Activated CD8-positive, alpha-beta memory T cell treated with anti-CD3 and anti-CD28 coated beads, Interleukin-2, amount 10 ng/mL, durations not matched to agents 7 days and 5 days (primary cell): ENCODE data around the gene CD58. TPM values are rescaled to one million over a fixed set of nuclear protein-coding genes. Genes with fewer than 3 reads are reported as not detected.

Experiments used
- ATAC-seq: fragments of 150-1000 bp; cut with Tn5 transposase; one replicate; pipeline ENCODE4 v1.10.0; 2021; ENCODE audit warnings: moderate library complexity
- CTCF ChIA-PET: fragments of 350-600 bp; sonication (Branson Sonifier 250); formaldehyde crosslinking; loops from one replicate; lab custom pipeline; 2021; ENCODE audit warnings: antibody characterized with exemption; lab: Charles Lee
- DNase-seq: peaks from one replicate; pipeline ENCODE4 v3.0.0-alpha.2; 2020
- H3K27ac Mint-ChIP-seq: one replicate; pipeline ENCODE4 v1.8.0; 2021; ENCODE audit warnings: mild to moderate bottlenecking, mixed read lengths
- H3K27me3 Mint-ChIP-seq: one replicate; pipeline ENCODE4 v1.8.0; 2021; ENCODE audit warnings: mixed read lengths
- H3K36me3 Mint-ChIP-seq: one replicate; pipeline ENCODE4 v1.8.0; 2021; ENCODE audit warnings: mild to moderate bottlenecking, mixed read lengths
- H3K4me1 Mint-ChIP-seq: one replicate; pipeline ENCODE4 v1.8.0; 2021; ENCODE audit warnings: mixed read lengths
- H3K4me3 Mint-ChIP-seq: one replicate; pipeline ENCODE4 v1.8.0; 2021; ENCODE audit warnings: mild to moderate bottlenecking, moderate library complexity, mixed read lengths
- H3K9me3 Mint-ChIP-seq: one replicate; pipeline ENCODE4 v1.8.0; 2022; ENCODE audit warnings: low read depth, mixed read lengths
- total RNA-seq, 2 experiments: library from RNA; stranded (reverse); gene quantifications; one replicate each; pipeline ENCODE4 v1.2.3, GENCODE V29; 2021

CD58 gene
- total RNA-seq, 2 experiments from 2014 or later, result 54.0 to 56.9 TPM

GRCh38 chr1:116485071-116485735, 85.6 kb downstream of the CD58 start:
- peak; percentile 90 for DNase-seq
- H3K27me3 Mint-ChIP-seq, result no peaks in the 10 kb centered on the region
- no peak overlapping the region for H3K4me3 Mint-ChIP-seq
- H3K27ac Mint-ChIP-seq, result no peak overlapping the region
- CTCF ChIA-PET, result interaction anchor here (0.6 to 11.3 kb wide), 71 partner anchors 9 to 502 kb away, joined by 3 to 243 read pairs (median 4); no protein-coding TSS in a partner anchor
- peaks cover 9% of the 10 kb centered on the region for H3K4me1 Mint-ChIP-seq
- no peaks in the 10 kb centered on the region for H3K9me3 Mint-ChIP-seq
- no peaks in the 10 kb centered on the region for H3K36me3 Mint-ChIP-seq
- peak; percentile 93 for ATAC-seq

- Mint-ChIP-seq H3K4me3 (no peak overlapping the region), H3K36me3 (no peaks in the 10 kb centered on the region), H3K4me1 (peaks cover 4% of the 10 kb centered on the region), H3K27ac (no peak overlapping the region), H3K27me3 (no peaks in the 10 kb centered on the region), H3K9me3 (no peaks in the 10 kb centered on the region)
- DNase-seq (no peak), ATAC-seq (no peak)
- CTCF ChIA-PET, result interaction anchor here (0.7 to 11.3 kb wide), 14 partner anchors 10 to 343 kb away, joined by 3 to 243 read pairs (median 12); no protein-coding TSS in a partner anchor
Measured at GRCh38 chr1:116483481-116484309, 87.1 kb downstream of the CD58 start.

GRCh38 chr1:116482490-116482889, 88.3 kb downstream of the CD58 start:
- DNase-seq, result no peak
- no peaks in the 10 kb centered on the region for H3K27me3 Mint-ChIP-seq
- H3K27ac Mint-ChIP-seq, result no peak overlapping the region
- no peaks in the 10 kb centered on the region for H3K36me3 Mint-ChIP-seq
- H3K4me3 Mint-ChIP-seq, result no peak overlapping the region
- H3K9me3 Mint-ChIP-seq, result no peaks in the 10 kb centered on the region
- CTCF ChIA-PET, result interaction anchor here (1.1 to 11.3 kb wide), 5 partner anchors 11 to 342 kb away, joined by 3 to 243 read pairs (median 69); no protein-coding TSS in a partner anchor
- no peak for ATAC-seq
- H3K4me1 Mint-ChIP-seq, result peaks cover 4% of the 10 kb centered on the region

GRCh38 chr1:116481934-116482333, 88.9 kb downstream of the CD58 start:
- DNase-seq (no peak), ATAC-seq (no peak)
- CTCF ChIA-PET, result interaction anchor here (1.1 to 11.3 kb wide), 4 partner anchors 12 to 341 kb away, joined by 3 to 243 read pairs (median 44); no protein-coding TSS in a partner anchor
- H3K36me3 Mint-ChIP-seq, result no peaks in the 10 kb centered on the region
- no peaks in the 10 kb centered on the region for H3K9me3 Mint-ChIP-seq
- no peak overlapping the region for H3K27ac Mint-ChIP-seq
- no peak overlapping the region for H3K4me3 Mint-ChIP-seq
- peaks cover 4% of the 10 kb centered on the region for H3K4me1 Mint-ChIP-seq
- no peaks in the 10 kb centered on the region for H3K27me3 Mint-ChIP-seq

- H3K4me1 Mint-ChIP-seq, result peaks cover 4% of the 10 kb centered on the region
Measured at GRCh38 chr1:116478621-116479020, 92.2 kb downstream of the CD58 start.

GRCh38 chr1:116477429-116477828, 93.4 kb downstream of the CD58 start:
- Mint-ChIP-seq H3K27ac (no peak overlapping the region), H3K36me3 (no peaks in the 10 kb centered on the region), H3K27me3 (no peaks in the 10 kb centered on the region), H3K4me1 (peaks cover 4% of the 10 kb centered on the region), H3K4me3 (no peak overlapping the region), H3K9me3 (no peaks in the 10 kb centered on the region)
- ATAC-seq (no peak), DNase-seq (no peak)
- CTCF ChIA-PET, result interaction anchor here (1.3 to 4.0 kb wide), 2 partner anchors 9 to 339 kb away, joined by 4 to 19 read pairs; no protein-coding TSS in a partner anchor

More at GRCh38 chr1:116478621-116479020, 92.2 kb downstream of the CD58 start:
- Mint-ChIP-seq H3K4me3 (no peak overlapping the region), H3K27ac (no peak overlapping the region), H3K9me3 (no peaks in the 10 kb centered on the region), H3K27me3 (no peaks in the 10 kb centered on the region), H3K36me3 (no peaks in the 10 kb centered on the region)
- ATAC-seq (no peak), DNase-seq (no peak)
- CTCF ChIA-PET, result interaction anchor here (1.3 kb wide), 1 partner anchor 340 kb away, joined by 4 read pairs; no protein-coding TSS in a partner anchor

GRCh38 chr1:116476321-116476720, 94.5 kb downstream of the CD58 start:
- no peak overlapping the region for H3K4me3 Mint-ChIP-seq
- DNase-seq, result no peak

GRCh38 chr1:116475850-116476218, 95.0 kb downstream of the CD58 start:
- no peak overlapping the region for H3K27ac Mint-ChIP-seq
- ATAC-seq (no peak), DNase-seq (no peak)
- no peak overlapping the region for H3K4me3 Mint-ChIP-seq
- H3K4me1 Mint-ChIP-seq, result peaks cover 4% of the 10 kb centered on the region
- no peaks in the 10 kb centered on the region for H3K27me3 Mint-ChIP-seq
- CTCF ChIA-PET, result interaction anchor here (4.0 kb wide), 1 partner anchor 10 kb away, joined by 19 read pairs; no protein-coding TSS in a partner anchor
- H3K9me3 Mint-ChIP-seq, result no peaks in the 10 kb centered on the region
- H3K36me3 Mint-ChIP-seq, result no peaks in the 10 kb centered on the region

More at GRCh38 chr1:116476321-116476720, 94.5 kb downstream of the CD58 start:
- ATAC-seq, result no peak
- CTCF ChIA-PET, result interaction anchor here (4.0 kb wide), 1 partner anchor 10 kb away, joined by 19 read pairs; no protein-coding TSS in a partner anchor
- Mint-ChIP-seq H3K27me3 (no peaks in the 10 kb centered on the region), H3K36me3 (no peaks in the 10 kb centered on the region), H3K4me1 (peaks cover 4% of the 10 kb centered on the region), H3K27ac (no peak overlapping the region), H3K9me3 (no peaks in the 10 kb centered on the region)

- H3K4me3 Mint-ChIP-seq, result no peak overlapping the region
- DNase-seq (no peak), ATAC-seq (no peak)
- no peak overlapping the region for H3K27ac Mint-ChIP-seq
- CTCF ChIA-PET, result interaction anchor here (1.0 to 4.0 kb wide), 2 partner anchors 11 to 336 kb away, joined by 4 to 19 read pairs; no protein-coding TSS in a partner anchor
- H3K27me3 Mint-ChIP-seq, result no peaks in the 10 kb centered on the region
- H3K9me3 Mint-ChIP-seq, result no peaks in the 10 kb centered on the region
- H3K4me1 Mint-ChIP-seq, result peaks cover 4% of the 10 kb centered on the region
- H3K36me3 Mint-ChIP-seq, result no peaks in the 10 kb centered on the region
Measured at GRCh38 chr1:116474921-116475849, 95.6 kb downstream of the CD58 start.

- no peaks in the 10 kb centered on the region for H3K4me1 Mint-ChIP-seq
- CTCF ChIA-PET, result interaction anchor here (0.8 to 1.3 kb wide), 2 partner anchors 12 to 13 kb away, joined by 3 to 5 read pairs; no protein-coding TSS in a partner anchor
- no peak overlapping the region for H3K27ac Mint-ChIP-seq
- H3K9me3 Mint-ChIP-seq, result no peaks in the 10 kb centered on the region
- DNase-seq (no peak), ATAC-seq (no peak)
- no peaks in the 10 kb centered on the region for H3K36me3 Mint-ChIP-seq
- H3K27me3 Mint-ChIP-seq, result no peaks in the 10 kb centered on the region
- no peak overlapping the region for H3K4me3 Mint-ChIP-seq
Measured at GRCh38 chr1:116472431-116472961, 98.3 kb downstream of the CD58 start.

- CTCF ChIA-PET, result no interaction called here
- ATAC-seq (no peak), DNase-seq (no peak)
- Mint-ChIP-seq H3K27ac (no peak overlapping the region), H3K9me3 (no peaks in the 10 kb centered on the region), H3K4me1 (no peaks in the 10 kb centered on the region), H3K27me3 (no peaks in the 10 kb centered on the region), H3K4me3 (no peak overlapping the region), H3K36me3 (no peaks in the 10 kb centered on the region)
Measured at GRCh38 chr1:116471241-116471640, 99.6 kb downstream of the CD58 start.

- CTCF ChIA-PET, result no interaction called here
Measured at GRCh38 chr1:116470671-116471070, 100.2 kb downstream of the CD58 start.

More at GRCh38 chr1:116470671-116471070, 100.2 kb downstream of the CD58 start:
- H3K4me1 Mint-ChIP-seq, result no peaks in the 10 kb centered on the region
- ATAC-seq (no peak), DNase-seq (no peak)
- no peak overlapping the region for H3K27ac Mint-ChIP-seq
- H3K9me3 Mint-ChIP-seq, result no peaks in the 10 kb centered on the region
- H3K27me3 Mint-ChIP-seq, result no peaks in the 10 kb centered on the region
- no peaks in the 10 kb centered on the region for H3K36me3 Mint-ChIP-seq
- no peak overlapping the region for H3K4me3 Mint-ChIP-seq
